GM19025 (cell line): ENCODE measurements around the gene KIF7.
A peak's percentile ranks its signal among the peaks of the same experiment; 100 is the strongest.
"Not testable (repeated sequence)": the region's sequence is repeated elsewhere in the genome, so short reads cannot be mapped to it uniquely, and the experiment has no call there.

ENCODE experiments used
- ATAC-seq: cut with Tn5 transposase; IDR thresholded peaks from one replicate; pipeline ENCODE4 v1.9.1; 2021; ENCODE audit warnings: mild to moderate bottlenecking, low read depth, moderate library complexity; ENCODE audit not compliant: unreplicated experiment

The KIF7 gene, protein sequence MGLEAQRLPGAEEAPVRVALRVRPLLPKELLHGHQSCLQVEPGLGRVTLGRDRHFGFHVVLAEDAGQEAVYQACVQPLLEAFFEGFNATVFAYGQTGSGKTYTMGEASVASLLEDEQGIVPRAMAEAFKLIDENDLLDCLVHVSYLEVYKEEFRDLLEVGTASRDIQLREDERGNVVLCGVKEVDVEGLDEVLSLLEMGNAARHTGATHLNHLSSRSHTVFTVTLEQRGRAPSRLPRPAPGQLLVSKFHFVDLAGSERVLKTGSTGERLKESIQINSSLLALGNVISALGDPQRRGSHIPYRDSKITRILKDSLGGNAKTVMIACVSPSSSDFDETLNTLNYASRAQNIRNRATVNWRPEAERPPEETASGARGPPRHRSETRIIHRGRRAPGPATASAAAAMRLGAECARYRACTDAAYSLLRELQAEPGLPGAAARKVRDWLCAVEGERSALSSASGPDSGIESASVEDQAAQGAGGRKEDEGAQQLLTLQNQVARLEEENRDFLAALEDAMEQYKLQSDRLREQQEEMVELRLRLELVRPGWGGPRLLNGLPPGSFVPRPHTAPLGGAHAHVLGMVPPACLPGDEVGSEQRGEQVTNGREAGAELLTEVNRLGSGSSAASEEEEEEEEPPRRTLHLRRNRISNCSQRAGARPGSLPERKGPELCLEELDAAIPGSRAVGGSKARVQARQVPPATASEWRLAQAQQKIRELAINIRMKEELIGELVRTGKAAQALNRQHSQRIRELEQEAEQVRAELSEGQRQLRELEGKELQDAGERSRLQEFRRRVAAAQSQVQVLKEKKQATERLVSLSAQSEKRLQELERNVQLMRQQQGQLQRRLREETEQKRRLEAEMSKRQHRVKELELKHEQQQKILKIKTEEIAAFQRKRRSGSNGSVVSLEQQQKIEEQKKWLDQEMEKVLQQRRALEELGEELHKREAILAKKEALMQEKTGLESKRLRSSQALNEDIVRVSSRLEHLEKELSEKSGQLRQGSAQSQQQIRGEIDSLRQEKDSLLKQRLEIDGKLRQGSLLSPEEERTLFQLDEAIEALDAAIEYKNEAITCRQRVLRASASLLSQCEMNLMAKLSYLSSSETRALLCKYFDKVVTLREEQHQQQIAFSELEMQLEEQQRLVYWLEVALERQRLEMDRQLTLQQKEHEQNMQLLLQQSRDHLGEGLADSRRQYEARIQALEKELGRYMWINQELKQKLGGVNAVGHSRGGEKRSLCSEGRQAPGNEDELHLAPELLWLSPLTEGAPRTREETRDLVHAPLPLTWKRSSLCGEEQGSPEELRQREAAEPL (N-terminal part only)

DNA sequence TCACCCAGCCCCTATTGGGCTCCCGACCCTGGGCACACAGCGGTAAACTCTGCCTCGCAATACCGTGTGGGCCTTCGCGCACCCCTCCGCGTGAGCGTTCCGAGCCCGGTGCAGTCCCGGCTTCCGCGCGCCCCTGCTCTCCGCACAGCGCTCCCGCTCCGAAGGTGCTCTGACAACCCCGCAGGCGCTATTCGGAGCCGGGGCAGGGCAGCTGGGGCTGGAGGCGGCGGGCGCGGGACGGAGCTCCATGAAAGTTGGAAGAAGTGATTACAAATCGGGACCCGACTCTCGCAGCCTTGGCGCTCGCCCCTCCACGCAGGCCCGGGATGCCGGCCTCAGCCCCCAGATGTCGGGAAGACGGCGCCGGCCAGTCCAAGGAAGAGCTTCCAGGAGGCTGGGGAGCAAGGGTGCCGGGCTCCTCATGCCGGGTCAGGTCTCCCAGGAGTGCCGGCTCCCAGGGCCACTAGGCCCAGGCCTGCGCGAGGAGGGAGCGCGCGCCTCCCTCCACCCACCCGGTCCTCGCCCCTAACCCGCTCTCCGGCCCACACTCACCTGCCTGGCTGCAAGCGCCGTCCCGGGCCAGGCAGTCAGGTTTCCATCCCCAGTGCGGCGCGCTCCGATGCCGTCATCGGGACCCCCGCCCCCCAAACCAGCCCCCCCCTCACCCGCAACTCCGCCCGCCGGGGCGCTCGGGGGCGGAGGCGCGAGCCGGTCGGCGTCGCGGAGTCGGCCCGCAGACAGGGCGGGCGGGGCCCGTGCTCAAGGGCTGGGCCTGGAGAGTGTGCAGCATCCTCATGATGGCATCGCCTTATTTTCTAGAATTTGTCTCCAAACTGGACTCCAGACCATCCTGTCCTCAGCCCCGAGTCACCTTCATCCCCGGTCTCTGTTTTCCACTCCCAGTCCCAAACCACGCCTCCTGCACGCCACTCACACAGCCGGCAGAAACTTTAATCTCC, at the start of gene KIF7:
Gene KIF7, minus strand, starts transcription at position 621 of the 959 bp plus-strand sequence. CDS start 2,537 bp downstream, outside the sequence.
- no peak for ATAC-seq

DNA sequence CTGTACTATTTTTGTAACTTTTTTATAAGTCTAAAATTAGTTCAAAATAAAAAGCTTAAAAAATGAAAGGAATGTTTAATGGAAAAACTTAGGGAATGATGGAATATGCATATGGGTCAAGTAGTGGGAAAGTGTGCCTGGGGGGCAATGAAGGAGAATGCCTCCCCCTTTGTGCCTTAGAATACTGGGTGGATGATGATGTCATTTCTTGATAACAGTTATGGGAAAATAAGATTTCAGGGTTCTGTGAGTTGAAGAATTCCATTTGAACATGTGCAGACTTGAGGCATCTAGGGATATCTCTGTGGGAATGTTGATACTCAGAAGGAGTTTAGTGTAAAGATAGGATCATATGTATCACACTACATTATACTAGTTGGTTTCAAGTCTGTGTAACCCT, 49.1 kb upstream of the KIF7 start:
- ATAC-seq = no peak

DNA sequence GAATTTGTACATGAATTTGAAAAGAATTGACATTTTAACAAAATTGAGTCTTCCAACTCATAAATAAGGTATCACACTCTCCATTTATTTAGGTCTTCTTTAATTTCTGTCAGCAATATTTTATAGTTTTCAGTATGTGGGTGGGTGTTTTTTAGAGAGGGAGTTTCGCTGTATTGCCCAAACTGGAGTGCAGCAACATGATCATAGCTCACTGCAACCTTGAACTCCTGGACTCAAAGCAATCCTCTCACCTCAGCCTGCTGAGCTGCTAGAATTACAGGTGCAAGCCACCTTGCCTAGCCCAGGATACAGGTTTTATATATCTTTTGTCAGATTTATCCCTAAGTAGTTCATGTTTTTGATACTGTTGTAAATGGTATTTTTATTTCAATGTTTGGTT, 39.9 kb upstream of the KIF7 start:
- no peak for ATAC-seq

DNA sequence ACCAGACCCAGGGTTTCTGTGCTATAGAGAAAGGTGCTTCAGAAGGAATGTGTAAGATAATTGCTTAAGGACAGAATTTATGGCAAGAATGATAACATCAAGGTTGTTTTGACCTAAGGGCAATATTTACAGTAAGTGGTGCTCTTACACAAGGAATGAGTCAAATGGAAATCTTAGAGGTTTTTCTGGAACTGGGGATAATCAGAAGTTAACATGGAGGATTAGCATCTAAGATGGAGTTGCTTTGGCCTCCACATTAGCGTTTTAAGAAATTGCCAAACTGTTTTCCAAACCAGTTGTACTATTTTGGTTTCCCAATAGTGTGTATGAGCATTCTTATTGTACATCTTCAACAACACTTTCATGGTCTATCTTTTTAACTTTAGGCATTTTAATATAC, 38.4 kb upstream of the KIF7 start:
- no peak for ATAC-seq

DNA sequence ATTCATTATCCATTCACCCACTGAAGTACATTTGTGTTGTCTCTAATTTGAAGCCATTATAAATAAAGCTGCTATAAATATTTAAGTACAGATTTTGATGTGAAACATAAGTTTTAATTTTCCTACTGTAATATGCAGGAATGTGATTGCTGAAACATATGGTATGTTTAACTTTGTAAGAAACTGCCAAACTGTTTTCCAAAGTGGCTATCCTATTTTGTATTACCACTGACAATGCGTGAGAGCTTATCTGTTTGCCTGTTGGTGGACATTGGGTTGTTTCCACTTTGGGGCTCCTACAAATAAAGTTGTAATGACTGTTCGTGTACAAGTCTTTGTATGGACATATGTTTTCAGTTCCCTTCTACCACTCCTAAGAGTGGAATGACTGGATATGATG, 37.8 kb upstream of the KIF7 start:
- no peak for ATAC-seq

DNA sequence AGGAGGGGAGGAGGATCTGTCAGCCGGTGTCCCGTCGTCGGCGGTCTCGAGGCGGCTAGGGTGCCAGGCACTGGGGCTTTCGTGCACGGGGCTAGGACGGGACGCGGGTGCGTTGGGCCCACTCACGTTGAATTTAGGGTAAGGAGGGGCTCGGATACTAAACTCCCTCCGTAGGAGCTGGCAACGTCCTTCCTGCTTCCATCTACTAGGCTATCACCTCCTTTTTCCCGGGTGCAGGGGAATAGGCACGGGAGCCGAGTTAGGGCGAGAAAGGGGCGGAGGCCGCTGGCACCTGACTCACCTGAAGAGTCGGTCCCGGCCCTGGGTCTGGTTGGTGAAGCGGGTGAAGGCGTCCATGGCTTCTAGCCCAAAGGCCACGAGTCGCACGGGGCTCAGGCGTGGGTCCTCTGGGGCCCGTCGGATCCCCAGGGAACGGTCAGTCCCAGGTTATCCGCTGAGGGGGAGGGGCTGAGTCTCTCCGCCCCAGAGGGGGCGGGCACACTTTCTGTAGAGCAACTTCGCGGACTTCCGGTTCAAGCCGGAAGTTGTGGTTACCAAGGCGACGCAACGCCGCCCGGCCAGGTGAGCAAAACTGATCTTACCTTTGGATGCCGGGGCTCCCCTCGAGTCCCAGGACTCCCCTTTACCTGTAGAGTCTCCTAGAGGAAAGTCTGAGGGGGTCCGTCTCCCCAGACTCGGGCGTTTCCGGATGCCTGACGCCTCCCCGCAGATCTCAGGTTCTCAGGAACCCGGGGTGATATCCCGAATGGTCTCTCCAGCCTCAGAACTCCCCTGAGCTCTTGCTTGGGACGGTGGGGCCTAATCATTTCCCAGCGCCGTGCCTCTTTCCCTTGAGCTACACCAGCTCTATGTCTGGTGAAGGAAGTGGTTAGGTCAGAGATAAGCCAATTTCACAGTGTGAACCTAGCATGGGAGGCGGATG, 35.3 kb upstream of the KIF7 start, which contains the start of the genes PEX11A and WDR93:
Gene PEX11A, minus strand, starts transcription at position 479 of the 943 bp plus-strand sequence. Its CDS starts 122 bp downstream, at position 357.
Gene WDR93, plus strand, starts transcription at position 536 of the 943 bp plus-strand sequence. CDS start 10,936 bp downstream, outside the sequence.
- ATAC-seq = peak; percentile 83

DNA sequence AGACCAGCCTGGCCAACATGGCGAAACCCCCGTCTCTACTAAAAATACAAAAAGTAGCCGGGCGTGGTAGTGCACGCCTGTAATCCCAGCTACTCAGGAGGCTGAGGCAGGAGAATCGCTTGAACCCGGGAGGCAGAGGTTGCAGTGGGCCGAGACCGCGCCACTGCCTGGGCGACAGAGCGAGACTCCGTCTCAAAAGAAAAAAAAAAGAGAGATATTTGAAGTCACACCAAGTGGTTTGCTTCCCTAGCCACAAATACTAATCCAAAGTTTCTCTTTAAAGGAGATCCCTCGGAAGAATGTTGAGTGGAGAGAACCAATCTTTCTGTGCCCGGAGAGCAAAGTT, 34.6 kb upstream of the KIF7 start:
- not testable (repeated sequence) for ATAC-seq

DNA sequence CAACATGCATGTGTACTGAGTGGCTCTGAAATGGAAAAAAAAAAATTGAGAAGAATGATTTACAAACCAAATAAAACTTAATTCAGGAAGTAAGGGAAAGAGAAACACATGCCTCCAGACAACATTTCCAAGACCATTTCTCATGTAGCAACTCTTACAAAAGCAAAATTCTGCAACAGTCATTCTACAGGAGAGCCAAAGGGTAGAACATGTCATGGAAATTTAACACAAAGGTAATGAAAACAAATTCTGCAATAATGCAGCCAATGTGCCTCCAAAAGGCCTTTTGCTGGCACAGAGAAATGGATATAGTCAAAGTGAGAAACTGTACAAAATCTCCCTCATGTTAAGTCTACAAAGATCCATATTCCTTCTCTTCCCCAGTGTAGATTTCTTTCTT, 31.3 kb upstream of the KIF7 start:
- ATAC-seq = no peak

DNA sequence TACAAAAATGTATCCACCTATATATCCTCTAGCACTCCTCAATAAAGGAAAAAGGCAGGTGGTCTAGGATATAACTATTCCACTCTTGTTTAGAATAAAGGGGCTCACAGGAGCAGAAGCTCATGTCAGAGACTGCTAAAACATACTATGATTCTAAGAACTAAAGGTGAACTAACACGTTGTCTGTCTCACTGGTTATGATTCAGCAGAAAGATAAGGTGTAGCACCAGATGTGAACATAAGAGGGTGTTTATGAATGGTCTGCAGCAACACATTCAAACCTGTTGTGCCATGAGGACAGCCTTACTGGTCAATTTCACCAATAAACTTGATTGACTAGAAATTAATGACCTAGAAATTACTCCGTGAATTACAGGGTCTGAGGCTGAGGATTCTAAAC, 30.7 kb upstream of the KIF7 start:
- ATAC-seq = no peak

DNA sequence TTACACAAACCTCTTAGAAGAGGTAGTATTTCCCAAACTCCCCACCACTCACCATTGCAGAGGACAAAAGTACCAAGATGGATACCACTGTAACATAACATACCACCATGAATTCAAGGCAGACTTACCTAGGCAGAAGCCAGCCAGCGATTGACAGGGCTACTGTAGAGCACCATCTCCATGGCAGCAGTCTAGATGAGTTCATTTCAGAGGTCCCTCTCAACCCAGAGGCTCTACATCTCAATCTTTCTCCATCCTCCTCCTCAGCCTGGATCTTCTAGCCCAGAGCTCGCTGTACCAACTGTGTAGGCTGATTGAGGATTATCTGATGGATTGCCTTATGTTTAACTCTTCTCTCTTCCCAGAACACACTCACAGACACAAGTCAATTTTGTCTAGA, 25.9 kb upstream of the KIF7 start:
- no peak for ATAC-seq

DNA sequence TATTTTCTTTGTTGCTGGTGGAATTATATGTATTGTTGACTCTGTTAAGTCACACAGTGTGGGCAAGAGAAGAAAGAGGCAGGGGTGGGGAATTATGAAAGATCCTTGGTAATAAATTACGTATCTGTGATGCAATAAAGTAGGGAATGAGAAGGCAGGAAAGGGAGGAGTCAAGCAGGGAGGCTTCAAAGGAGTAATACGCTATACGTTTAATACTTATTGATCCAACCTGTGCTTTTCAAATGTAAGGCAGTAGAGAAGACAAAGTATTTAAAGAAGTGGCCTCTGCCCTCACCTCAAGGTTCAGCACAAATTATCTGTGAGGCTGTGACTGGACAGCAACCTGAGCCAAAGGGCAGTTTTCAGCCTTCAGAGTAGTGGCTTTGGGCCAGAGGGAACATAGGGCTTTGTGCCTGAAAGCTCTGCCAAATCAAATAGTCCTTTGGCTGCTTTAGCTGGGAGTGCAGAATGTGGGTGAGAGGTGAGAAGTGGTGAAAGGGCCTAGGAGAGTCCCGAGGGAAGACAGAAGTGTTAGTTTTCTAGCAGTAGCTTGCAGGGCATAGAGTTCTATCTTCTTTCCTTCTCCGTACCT, 25.1 kb upstream of the KIF7 start:
- ATAC-seq = no peak

DNA sequence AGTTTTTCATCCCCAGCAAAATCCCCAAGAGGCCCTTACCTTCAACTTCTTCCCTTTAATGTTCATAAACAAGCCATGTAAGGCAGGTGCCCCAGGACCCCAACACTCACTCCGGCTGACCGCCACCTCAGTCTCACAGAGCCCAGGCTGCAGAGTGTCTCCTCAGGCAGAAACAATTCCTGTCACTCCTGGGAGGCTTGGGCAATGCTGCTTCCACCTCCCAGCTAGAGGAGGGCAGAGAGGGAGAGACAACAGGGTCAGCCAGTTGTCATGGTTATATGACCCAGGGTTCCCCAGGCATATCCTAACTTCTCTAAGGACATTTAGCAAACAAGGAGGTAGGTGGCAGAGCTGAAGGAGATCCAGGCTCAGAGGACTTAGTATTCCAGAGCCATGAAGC, 23.9 kb upstream of the KIF7 start, which contains the start of gene PLIN1:
Gene PLIN1, minus strand, starts transcription at position 156 of the 400 bp plus-strand sequence. CDS start 1,878 bp downstream, outside the sequence.
- ATAC-seq = no peak

DNA sequence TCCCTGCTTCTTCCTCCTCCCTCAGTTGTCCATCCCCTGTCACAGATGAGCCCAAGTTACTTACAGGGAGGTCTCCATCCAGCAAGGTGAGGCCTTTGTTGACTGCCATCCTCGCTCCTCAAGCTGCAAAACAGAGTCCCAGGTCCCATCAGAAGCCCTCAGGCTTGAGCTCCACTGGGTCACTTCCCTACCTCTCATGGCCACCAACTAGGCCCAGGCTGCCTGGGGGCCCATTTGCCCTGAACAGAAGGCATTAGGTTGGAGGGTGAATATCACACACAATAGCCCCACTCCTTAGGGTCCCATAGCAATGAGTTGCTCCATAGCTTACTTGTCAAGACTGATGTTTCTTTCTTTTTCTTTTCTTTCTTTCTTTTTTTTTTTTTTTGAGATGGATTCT, 22.1 kb upstream of the KIF7 start:
- ATAC-seq = no peak

DNA sequence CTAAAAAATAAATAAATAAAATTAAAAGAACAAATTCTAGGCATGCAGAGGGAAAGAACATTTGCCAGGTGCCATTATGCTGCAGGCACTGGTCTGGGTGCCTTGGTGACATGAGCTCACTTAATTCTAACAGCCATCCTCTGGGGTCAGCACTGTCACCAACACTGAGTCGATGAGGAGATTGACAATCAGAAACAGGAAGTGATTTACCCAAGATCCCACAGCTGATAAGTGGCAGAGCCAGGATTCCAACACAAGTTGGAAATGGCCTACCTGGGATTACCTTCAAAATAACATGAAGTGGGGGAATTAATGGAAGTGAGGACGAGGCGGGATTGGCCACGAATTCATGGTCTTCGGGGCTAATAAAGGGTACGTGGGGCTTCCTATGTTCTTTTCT, 20.3 kb upstream of the KIF7 start:
- ATAC-seq = no peak

- ATAC-seq = no peak
Observed at GRCh38 chr15:89674526-89674925, 19.3 kb upstream of the KIF7 start.

DNA sequence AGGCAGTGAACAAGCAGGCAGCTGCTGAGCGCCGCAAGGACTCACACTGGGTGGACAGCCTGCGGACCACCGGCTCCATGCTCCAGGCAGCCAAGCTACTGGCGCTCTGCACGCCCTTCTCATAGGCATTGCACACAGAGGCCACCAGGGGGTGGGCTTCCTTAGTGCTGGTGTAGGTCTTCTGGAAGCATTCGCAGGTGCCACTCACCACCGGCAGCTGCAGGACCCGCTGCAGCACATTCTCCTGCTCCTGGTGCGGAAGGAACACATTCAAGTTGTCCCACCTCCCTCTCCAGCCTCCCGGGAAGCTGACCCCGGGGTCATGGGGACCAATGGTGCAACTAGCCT, 17.9 kb upstream of the KIF7 start:
- ATAC-seq = no peak

DNA sequence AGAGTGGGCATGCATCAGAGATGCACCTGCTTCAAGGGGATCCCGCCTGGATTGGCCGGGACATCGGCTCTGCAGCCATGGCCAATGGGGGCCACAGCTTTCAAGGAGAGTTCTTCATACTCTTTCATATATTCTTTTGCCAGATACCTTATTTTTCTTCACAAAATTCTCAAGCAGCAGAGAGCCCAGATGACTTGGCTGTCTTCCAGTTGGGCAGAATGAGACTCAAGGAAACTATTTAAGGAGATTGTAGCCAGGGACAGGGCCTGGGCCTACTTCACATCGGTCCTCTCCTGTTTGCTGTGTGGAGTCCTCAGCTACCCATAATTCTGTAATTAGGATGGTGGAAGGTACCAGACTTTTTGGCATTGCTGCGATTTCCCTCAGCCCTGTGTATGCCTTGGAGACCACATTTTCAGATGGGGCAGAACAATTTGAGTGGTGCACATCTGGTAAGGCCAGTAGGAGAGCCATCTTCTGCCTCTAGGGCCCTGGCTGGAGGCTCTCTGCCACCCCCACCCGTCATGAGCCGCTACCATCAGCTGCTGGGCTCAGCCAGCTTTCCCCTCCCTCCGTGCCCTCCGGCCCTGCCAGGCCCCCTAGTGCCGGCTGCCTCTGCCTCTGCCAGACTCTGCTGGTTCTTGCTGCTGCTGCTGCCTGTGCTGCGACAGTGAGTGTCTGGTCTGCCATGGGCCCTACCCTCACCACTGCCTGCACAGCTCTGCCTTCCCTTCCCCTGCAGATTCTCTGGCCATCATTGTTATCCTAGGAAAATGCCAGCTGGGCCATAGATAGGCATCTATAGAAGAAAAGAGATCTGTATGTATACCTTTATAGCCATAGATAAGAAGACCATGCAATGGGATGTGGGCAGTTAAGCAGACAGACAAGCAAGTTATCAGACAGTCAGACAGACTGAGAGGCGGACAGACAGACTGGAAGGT, 17.2 kb upstream of the KIF7 start:
- ATAC-seq = no peak
